ENCODE measurements around the gene OR2V2. TPM values are rescaled to one million over a fixed set of nuclear protein-coding genes. Genes with fewer than 3 reads are reported as not detected.

The OR2V2 gene
- total RNA-seq, 2 experiments from 2014 or later, result not detected

GRCh38 chr5:181114844-181115778, 32.3 kb upstream of the OR2V2 start:
- no peak for TF ChIP-seq CTCF (IDR thresholded peaks at IDR 0.05)
- peaks cover 7% of the 10 kb centered on the region for H3K4me1 ChIP-seq (ENCODE audit: insufficient read depth, low read length)
- H3K9me3 Mint-ChIP-seq, result no peaks in the 10 kb centered on the region
- H3K27ac Mint-ChIP-seq, result no peak overlapping the region
- peaks cover 37 to 77% of the 10 kb centered on the region in 2 experiments for H3K27me3 ChIP-seq (ENCODE audit: control insufficient read depth in 1 of 2, insufficient read depth in 2 of 2, low read length in 2 of 2)
- H3K27me3 Mint-ChIP-seq, result peaks cover 95% of the 10 kb centered on the region
- no peak overlapping the region for H3K4me3 ChIP-seq (ENCODE audit: low read length)
- no peak for DNase-seq
- no peak for ATAC-seq (ENCODE audit: poor library complexity)
- H3K4me3 Mint-ChIP-seq, result no peak overlapping the region
- intact Hi-C loops (cut with DNase I, micrococcal nuclease), result no loop called here
- ChIA-PET CTCF (no interaction called here), POLR2A (no interaction called here)
- H3K9me3 ChIP-seq (ENCODE audit: control insufficient read depth in 1 of 2, insufficient read depth in 1 of 2, low read length in 2 of 2), result peaks cover 0 to 14% of the 10 kb centered on the region in 2 experiments
- H3K4me1 Mint-ChIP-seq (ENCODE audit: low read depth), result no peaks in the 10 kb centered on the region
- no peak overlapping the region for H3K27ac ChIP-seq (ENCODE audit: low read depth in 1 of 2, low read length in 2 of 2)
- no peaks in the 10 kb centered on the region for H3K36me3 ChIP-seq (ENCODE audit: insufficient read depth, low read length)
- no peaks in the 10 kb centered on the region for H3K36me3 Mint-ChIP-seq (ENCODE audit: low read depth)

GRCh38 chr5:181118369-181118768, 29.0 kb upstream of the OR2V2 start:
- H3K27me3 Mint-ChIP-seq, result peaks cover 96% of the 10 kb centered on the region
- no peaks in the 10 kb centered on the region for H3K4me1 Mint-ChIP-seq (ENCODE audit: low read depth)
- ChIA-PET POLR2A (no interaction called here), CTCF (no interaction called here)
- no peaks in the 10 kb centered on the region for H3K36me3 Mint-ChIP-seq (ENCODE audit: low read depth)
- Histone ChIP-seq H3K27me3 (ENCODE audit: control insufficient read depth in 1 of 2, insufficient read depth in 2 of 2, low read length in 2 of 2) (peaks cover 47 to 82% of the 10 kb centered on the region in 2 experiments), H3K9me3 (ENCODE audit: control insufficient read depth in 1 of 2, insufficient read depth in 1 of 2, low read length in 2 of 2) (peaks cover 0 to 22% of the 10 kb centered on the region in 2 experiments), H3K4me1 (ENCODE audit: insufficient read depth, low read length) (peaks cover 7% of the 10 kb centered on the region), H3K4me3 (ENCODE audit: low read length) (no peak overlapping the region), H3K36me3 (ENCODE audit: insufficient read depth, low read length) (no peaks in the 10 kb centered on the region), H3K27ac (ENCODE audit: low read depth in 1 of 2, low read length in 2 of 2) (no peak overlapping the region)
- TF ChIP-seq CTCF (IDR thresholded peaks at IDR 0.05), result no peak
- no peaks in the 10 kb centered on the region for H3K9me3 Mint-ChIP-seq
- DNase-seq, result no peak
- ATAC-seq (ENCODE audit: poor library complexity), result no peak
- intact Hi-C loops (cut with DNase I, micrococcal nuclease), result no loop called here
- no peak overlapping the region for H3K27ac Mint-ChIP-seq
- H3K4me3 Mint-ChIP-seq, result no peak overlapping the region

GRCh38 chr5:181119105-181119504, 28.3 kb upstream of the OR2V2 start:
- Mint-ChIP-seq H3K27me3 (peaks cover 98% of the 10 kb centered on the region), H3K9me3 (no peaks in the 10 kb centered on the region), H3K4me3 (no peak overlapping the region), H3K4me1 (ENCODE audit: low read depth) (no peaks in the 10 kb centered on the region), H3K36me3 (ENCODE audit: low read depth) (no peaks in the 10 kb centered on the region), H3K27ac (no peak overlapping the region)
- no peak for TF ChIP-seq CTCF (IDR thresholded peaks at IDR 0.05)
- H3K9me3 ChIP-seq (ENCODE audit: control insufficient read depth in 1 of 2, insufficient read depth in 1 of 2, low read length in 2 of 2), result peaks cover 0 to 21% of the 10 kb centered on the region in 2 experiments
- no peaks in the 10 kb centered on the region for H3K36me3 ChIP-seq (ENCODE audit: insufficient read depth, low read length)
- POLR2A ChIA-PET, result no interaction called here
- ATAC-seq (ENCODE audit: poor library complexity), result no peak
- CTCF ChIA-PET, result no interaction called here
- H3K27me3 ChIP-seq (ENCODE audit: control insufficient read depth in 1 of 2, insufficient read depth in 2 of 2, low read length in 2 of 2), result peaks cover 44 to 78% of the 10 kb centered on the region in 2 experiments
- no peak for DNase-seq
- H3K4me3 ChIP-seq (ENCODE audit: low read length), result no peak overlapping the region
- peaks cover 7% of the 10 kb centered on the region for H3K4me1 ChIP-seq (ENCODE audit: insufficient read depth, low read length)
- intact Hi-C loops (cut with DNase I, micrococcal nuclease), result no loop called here
- no peak overlapping the region for H3K27ac ChIP-seq (ENCODE audit: low read depth in 1 of 2, low read length in 2 of 2)
